K562 (cell line): Measurements from ENCODE around the gene LRGUK. TPM values are rescaled to one million over a fixed set of nuclear protein-coding genes. Genes with fewer than 3 reads are reported as not detected.

ENCODE experiments used
- CBFA2T3 ChIP-seq: fragments of 450-650 bp; IDR thresholded peaks from 2 replicates; pipeline ENCODE4 v1.6.1; 2017
- MYC ChIP-seq, 2 experiments: fragments of 250-450 bp in 1 of 2; sonication (Bioruptor Pico) in 1 of 2; IDR thresholded peaks; 2 replicates each; pipeline versions ENCODE4 v1.5.1 to v1.6.1; 2012 to 2021; ENCODE audit warnings: low read depth in 2 of 2, borderline replicate concordance in 1 of 2, improper control_type of control experiment in 1 of 2, low read length in 1 of 2, mild to moderate bottlenecking in 1 of 2, moderate library complexity in 1 of 2
- SMARCA4 ChIP-seq: fragments of 450-650 bp; IDR thresholded peaks from 2 replicates; pipeline ENCODE4 v1.6.1; 2016
- STAT5A ChIP-seq: IDR thresholded peaks from 2 replicates; pipeline ENCODE4 v1.6.1; 2012; ENCODE audit warnings: low read length, inconsistent platforms, borderline replicate concordance
- TCF3 ChIP-seq: sonication (generic); formaldehyde crosslinking; IDR thresholded peaks from 2 replicates; pipeline ENCODE4 v1.4.0; 2020; ENCODE audit warnings: mild to moderate bottlenecking, missing genetic modification reagents
- TEAD4 ChIP-seq, 2 experiments: sonication (generic) in 1 of 2; formaldehyde crosslinking in 1 of 2; IDR thresholded peaks; 2 replicates each; pipeline versions ENCODE4 v1.6.1 to v1.8.0; 2012 to 2022; ENCODE audit warnings: borderline replicate concordance in 1 of 2, inconsistent platforms in 1 of 2, low read length in 1 of 2, mild to moderate bottlenecking in 1 of 2, missing genetic modification reagents in 1 of 2
- ZNF584 ChIP-seq: fragments of 200-800 bp; sonication (Bioruptor generic); IDR thresholded peaks from 2 replicates; pipeline ENCODE4 v1.6.1; 2016; ENCODE audit warnings: low read depth, mild to moderate bottlenecking, missing genetic modification characterization, missing compliant biosample characterization
- ZNF589 ChIP-seq: fragments of 200-800 bp; sonication (Bioruptor generic); IDR thresholded peaks from 2 replicates; pipeline ENCODE4 v1.6.1; 2016; ENCODE audit warnings: low read depth, missing genetic modification characterization, missing compliant biosample characterization
- ZNF695 ChIP-seq: fragments of 450-650 bp; formaldehyde crosslinking; IDR thresholded peaks from 2 replicates; pipeline ENCODE4 v1.4.0; 2020; ENCODE audit warnings: mild to moderate bottlenecking, moderate library complexity
- polyA plus RNA-seq, 8 experiments: library from polyadenylated mRNA; depleted of rRNA in 4 of 8; stranded (reverse) in 5 of 8; unstranded in 3 of 8; fragments of >200 nt; fragmentation: Nextera tagmentation in 2 of 8; fragmentation: Illumina TruSeq in 1 of 8; extraction: Ambion mirVana in 2 of 8; extraction: Trizol in 1 of 8; gene quantifications; 2 replicates each; pipeline versions ENCODE4 v1.2.1 to v1.2.3, GENCODE V29; 2011 to 2014; ENCODE audit warnings: inconsistent platforms in 1 of 8, missing spikeins in 1 of 8
- total RNA-seq, 7 experiments: library from RNA; depleted of rRNA in 6 of 7; stranded (reverse); fragments of >200 nt in 6 of 7; fragmentation: Illumina TruSeq in 2 of 7; extraction: Trizol in 2 of 7; gene quantifications; 2 replicates each; pipeline versions ENCODE4 v1.2.1 to v1.2.3, GENCODE V29; 2011 to 2021; ENCODE audit warnings: low replicate concordance in 1 of 7
- TF ChIP-seq, protein P1 (sequence below): fragments of 450-650 bp; IDR thresholded peaks from 2 replicates; pipeline ENCODE4 v1.6.1; 2018; ENCODE audit warnings: mild to moderate bottlenecking, low read depth; ENCODE audit not compliant: partially characterized antibody
- TF ChIP-seq, protein P2 (sequence below): fragments of 450-650 bp; IDR thresholded peaks from 2 replicates; pipeline ENCODE4 v1.6.1; 2016; ENCODE audit warnings: mild to moderate bottlenecking, moderate library complexity
- TF ChIP-seq, protein P3 (sequence below): fragments of 250-450 bp; sonication (Bioruptor Pico); IDR thresholded peaks from 2 replicates; pipeline ENCODE4 v1.5.0; 2020; ENCODE audit warnings: mild to moderate bottlenecking, borderline replicate concordance

LRGUK gene
- total and polyA plus RNA-seq, 9 of the 15 experiments (the other 6 are each of a cell fraction or from before 2014, with no cell fraction given): 0.04 to 0.33 (median 0.18) TPM

DNA sequence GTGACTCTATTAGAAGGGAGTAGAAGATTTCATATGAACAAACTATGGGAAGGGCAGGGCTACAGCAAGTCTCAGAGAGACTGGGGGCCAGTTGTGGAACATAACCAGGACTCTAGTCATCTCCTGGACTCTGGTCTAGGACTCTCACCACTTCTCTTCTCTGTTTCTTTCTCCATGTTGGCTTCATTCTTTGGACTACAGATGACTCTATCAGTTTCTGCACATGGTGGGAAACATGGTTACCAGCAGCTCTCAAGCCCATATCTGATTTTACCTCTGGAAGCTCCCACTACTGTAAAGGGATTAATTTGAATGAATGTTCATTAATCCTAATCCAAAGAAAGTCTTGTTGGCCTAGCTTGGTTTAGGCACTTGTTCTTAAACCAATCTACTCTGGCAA lies 84.7 kb downstream of the LRGUK start (continued):
- TF ChIP-seq SMARCA4 (peak; percentile 36; the same call in 1 of the 2 replicates), STAT5A (0 out of 2 replicates have a peak, but pooled peaks have one; percentile 23), ZNF695 (CRISPR knock-in tag) (no peak), ZNF584 (peak; percentile 30; the same call in 1 of the 2 replicates), MYC (IDR thresholded peaks at IDR 0.05; ENCODE audit: low read depth, low read length) (0 out of 2 replicates have a peak, but pooled peaks have one; percentile 13), MYC (CRISPR knock-in tag; IDR thresholded peaks at IDR 0.05; ENCODE audit: borderline replicate concordance, low read depth) (no peak), CBFA2T3 (peak; percentile 57; the same call in 1 of the 2 replicates), ZNF589 (0 out of 2 replicates have a peak, but pooled peaks have one; percentile 29), TCF3 (peak; percentile 48; the same call in 1 of the 2 replicates), TEAD4 (IDR thresholded peaks at IDR 0.05; ENCODE audit: low read length) (0 out of 2 replicates have a peak, but pooled peaks have one; percentile 35), TEAD4 (CRISPR knock-in tag; IDR thresholded peaks at IDR 0.05; ENCODE audit: borderline replicate concordance) (no peak)
- TF ChIP-seq, protein P1, sequence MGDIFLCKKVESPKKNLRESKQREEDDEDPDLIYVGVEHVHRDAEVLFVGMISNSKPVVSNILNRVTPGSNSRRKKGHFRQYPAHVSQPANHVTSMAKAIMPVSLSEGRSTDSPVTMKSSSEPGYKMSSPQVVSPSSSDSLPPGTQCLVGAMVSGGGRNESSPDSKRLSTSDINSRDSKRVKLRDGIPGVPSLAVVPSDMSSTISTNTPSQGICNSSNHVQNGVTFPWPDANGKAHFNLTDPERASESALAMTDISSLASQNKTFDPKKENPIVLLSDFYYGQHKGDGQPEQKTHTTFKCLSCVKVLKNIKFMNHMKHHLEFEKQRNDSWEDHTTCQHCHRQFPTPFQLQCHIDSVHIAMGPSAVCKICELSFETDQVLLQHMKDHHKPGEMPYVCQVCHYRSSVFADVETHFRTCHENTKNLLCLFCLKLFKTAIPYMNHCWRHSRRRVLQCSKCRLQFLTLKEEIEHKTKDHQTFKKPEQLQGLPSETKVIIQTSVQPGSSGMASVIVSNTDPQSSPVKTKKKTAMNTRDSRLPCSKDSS: no peak
- TF ChIP-seq, protein P2, sequence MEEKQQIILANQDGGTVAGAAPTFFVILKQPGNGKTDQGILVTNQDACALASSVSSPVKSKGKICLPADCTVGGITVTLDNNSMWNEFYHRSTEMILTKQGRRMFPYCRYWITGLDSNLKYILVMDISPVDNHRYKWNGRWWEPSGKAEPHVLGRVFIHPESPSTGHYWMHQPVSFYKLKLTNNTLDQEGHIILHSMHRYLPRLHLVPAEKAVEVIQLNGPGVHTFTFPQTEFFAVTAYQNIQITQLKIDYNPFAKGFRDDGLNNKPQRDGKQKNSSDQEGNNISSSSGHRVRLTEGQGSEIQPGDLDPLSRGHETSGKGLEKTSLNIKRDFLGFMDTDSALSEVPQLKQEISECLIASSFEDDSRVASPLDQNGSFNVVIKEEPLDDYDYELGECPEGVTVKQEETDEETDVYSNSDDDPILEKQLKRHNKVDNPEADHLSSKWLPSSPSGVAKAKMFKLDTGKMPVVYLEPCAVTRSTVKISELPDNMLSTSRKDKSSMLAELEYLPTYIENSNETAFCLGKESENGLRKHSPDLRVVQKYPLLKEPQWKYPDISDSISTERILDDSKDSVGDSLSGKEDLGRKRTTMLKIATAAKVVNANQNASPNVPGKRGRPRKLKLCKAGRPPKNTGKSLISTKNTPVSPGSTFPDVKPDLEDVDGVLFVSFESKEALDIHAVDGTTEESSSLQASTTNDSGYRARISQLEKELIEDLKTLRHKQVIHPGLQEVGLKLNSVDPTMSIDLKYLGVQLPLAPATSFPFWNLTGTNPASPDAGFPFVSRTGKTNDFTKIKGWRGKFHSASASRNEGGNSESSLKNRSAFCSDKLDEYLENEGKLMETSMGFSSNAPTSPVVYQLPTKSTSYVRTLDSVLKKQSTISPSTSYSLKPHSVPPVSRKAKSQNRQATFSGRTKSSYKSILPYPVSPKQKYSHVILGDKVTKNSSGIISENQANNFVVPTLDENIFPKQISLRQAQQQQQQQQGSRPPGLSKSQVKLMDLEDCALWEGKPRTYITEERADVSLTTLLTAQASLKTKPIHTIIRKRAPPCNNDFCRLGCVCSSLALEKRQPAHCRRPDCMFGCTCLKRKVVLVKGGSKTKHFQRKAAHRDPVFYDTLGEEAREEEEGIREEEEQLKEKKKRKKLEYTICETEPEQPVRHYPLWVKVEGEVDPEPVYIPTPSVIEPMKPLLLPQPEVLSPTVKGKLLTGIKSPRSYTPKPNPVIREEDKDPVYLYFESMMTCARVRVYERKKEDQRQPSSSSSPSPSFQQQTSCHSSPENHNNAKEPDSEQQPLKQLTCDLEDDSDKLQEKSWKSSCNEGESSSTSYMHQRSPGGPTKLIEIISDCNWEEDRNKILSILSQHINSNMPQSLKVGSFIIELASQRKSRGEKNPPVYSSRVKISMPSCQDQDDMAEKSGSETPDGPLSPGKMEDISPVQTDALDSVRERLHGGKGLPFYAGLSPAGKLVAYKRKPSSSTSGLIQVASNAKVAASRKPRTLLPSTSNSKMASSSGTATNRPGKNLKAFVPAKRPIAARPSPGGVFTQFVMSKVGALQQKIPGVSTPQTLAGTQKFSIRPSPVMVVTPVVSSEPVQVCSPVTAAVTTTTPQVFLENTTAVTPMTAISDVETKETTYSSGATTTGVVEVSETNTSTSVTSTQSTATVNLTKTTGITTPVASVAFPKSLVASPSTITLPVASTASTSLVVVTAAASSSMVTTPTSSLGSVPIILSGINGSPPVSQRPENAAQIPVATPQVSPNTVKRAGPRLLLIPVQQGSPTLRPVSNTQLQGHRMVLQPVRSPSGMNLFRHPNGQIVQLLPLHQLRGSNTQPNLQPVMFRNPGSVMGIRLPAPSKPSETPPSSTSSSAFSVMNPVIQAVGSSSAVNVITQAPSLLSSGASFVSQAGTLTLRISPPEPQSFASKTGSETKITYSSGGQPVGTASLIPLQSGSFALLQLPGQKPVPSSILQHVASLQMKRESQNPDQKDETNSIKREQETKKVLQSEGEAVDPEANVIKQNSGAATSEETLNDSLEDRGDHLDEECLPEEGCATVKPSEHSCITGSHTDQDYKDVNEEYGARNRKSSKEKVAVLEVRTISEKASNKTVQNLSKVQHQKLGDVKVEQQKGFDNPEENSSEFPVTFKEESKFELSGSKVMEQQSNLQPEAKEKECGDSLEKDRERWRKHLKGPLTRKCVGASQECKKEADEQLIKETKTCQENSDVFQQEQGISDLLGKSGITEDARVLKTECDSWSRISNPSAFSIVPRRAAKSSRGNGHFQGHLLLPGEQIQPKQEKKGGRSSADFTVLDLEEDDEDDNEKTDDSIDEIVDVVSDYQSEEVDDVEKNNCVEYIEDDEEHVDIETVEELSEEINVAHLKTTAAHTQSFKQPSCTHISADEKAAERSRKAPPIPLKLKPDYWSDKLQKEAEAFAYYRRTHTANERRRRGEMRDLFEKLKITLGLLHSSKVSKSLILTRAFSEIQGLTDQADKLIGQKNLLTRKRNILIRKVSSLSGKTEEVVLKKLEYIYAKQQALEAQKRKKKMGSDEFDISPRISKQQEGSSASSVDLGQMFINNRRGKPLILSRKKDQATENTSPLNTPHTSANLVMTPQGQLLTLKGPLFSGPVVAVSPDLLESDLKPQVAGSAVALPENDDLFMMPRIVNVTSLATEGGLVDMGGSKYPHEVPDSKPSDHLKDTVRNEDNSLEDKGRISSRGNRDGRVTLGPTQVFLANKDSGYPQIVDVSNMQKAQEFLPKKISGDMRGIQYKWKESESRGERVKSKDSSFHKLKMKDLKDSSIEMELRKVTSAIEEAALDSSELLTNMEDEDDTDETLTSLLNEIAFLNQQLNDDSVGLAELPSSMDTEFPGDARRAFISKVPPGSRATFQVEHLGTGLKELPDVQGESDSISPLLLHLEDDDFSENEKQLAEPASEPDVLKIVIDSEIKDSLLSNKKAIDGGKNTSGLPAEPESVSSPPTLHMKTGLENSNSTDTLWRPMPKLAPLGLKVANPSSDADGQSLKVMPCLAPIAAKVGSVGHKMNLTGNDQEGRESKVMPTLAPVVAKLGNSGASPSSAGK: peak; percentile 43; the same call in 1 of the 2 replicates
- TF ChIP-seq, protein P3, sequence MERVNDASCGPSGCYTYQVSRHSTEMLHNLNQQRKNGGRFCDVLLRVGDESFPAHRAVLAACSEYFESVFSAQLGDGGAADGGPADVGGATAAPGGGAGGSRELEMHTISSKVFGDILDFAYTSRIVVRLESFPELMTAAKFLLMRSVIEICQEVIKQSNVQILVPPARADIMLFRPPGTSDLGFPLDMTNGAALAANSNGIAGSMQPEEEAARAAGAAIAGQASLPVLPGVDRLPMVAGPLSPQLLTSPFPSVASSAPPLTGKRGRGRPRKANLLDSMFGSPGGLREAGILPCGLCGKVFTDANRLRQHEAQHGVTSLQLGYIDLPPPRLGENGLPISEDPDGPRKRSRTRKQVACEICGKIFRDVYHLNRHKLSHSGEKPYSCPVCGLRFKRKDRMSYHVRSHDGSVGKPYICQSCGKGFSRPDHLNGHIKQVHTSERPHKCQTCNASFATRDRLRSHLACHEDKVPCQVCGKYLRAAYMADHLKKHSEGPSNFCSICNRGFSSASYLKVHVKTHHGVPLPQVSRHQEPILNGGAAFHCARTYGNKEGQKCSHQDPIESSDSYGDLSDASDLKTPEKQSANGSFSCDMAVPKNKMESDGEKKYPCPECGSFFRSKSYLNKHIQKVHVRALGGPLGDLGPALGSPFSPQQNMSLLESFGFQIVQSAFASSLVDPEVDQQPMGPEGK (CRISPR knock-in tag): no peak
